ENCODE measurements around the gene PDCD1.
A peak's percentile ranks its signal among the peaks of the same experiment; 100 is the strongest.
"Not testable (repeated sequence)": the region's sequence is repeated elsewhere in the genome, so short reads cannot be mapped to it uniquely, and the experiment has no call there.

The PDCD1 gene

GRCh38 chr2:241850544-241851324 is 8.0 kb downstream of the PDCD1 start:
- no peak for DNase-seq

- DNase-seq, result no peak
Measured at GRCh38 chr2:241849616-241850543, 8.8 kb downstream of the PDCD1 start.

- DNase-seq, result no peak
Measured at GRCh38 chr2:241848761-241849615, 9.7 kb downstream of the PDCD1 start.

GRCh38 chr2:241846406-241846805 is 12.3 kb downstream of the PDCD1 start:
- DNase-seq, result no peak

- no peak for DNase-seq
Measured at GRCh38 chr2:241844831-241845578, 13.7 kb downstream of the PDCD1 start.

GRCh38 chr2:241844066-241844728 is 14.5 kb downstream of the PDCD1 start:
- DNase-seq, result peak; percentile 50

GRCh38 chr2:241843321-241844065 is 15.2 kb downstream of the PDCD1 start:
- DNase-seq, result no peak

- no peak for DNase-seq
Measured at GRCh38 chr2:241842620-241843211, 16.0 kb downstream of the PDCD1 start.

GRCh38 chr2:241842067-241842415 is 16.7 kb downstream of the PDCD1 start:
- DNase-seq, result no peak

GRCh38 chr2:241841181-241842066 is 17.3 kb downstream of the PDCD1 start:
- no peak for DNase-seq

GRCh38 chr2:241837197-241837965 is 21.3 kb downstream of the PDCD1 start:
- DNase-seq, result no peak

- DNase-seq, result no peak
Measured at GRCh38 chr2:241836292-241836691, 22.4 kb downstream of the PDCD1 start.

GRCh38 chr2:241835611-241836010 is 23.1 kb downstream of the PDCD1 start:
- DNase-seq, result no peak

- DNase-seq, result no peak
Measured at GRCh38 chr2:241834527-241835210, 24.0 kb downstream of the PDCD1 start.

GRCh38 chr2:241833756-241834526 is 24.8 kb downstream of the PDCD1 start:
- DNase-seq, result not testable (repeated sequence)

- DNase-seq, result no peak
Measured at GRCh38 chr2:241833101-241833663, 25.5 kb downstream of the PDCD1 start.

GRCh38 chr2:241827394-241827793 is 31.3 kb downstream of the PDCD1 start:
- no peak for DNase-seq
